Measurements from ENCODE around the gene HACD3. TPM values are rescaled to one million over a fixed set of nuclear protein-coding genes. Genes with fewer than 3 reads are reported as not detected.

HACD3 gene
- total RNA-seq, 4 donors from 2014 or later, result 103 to 172 (median 128) TPM

DNA sequence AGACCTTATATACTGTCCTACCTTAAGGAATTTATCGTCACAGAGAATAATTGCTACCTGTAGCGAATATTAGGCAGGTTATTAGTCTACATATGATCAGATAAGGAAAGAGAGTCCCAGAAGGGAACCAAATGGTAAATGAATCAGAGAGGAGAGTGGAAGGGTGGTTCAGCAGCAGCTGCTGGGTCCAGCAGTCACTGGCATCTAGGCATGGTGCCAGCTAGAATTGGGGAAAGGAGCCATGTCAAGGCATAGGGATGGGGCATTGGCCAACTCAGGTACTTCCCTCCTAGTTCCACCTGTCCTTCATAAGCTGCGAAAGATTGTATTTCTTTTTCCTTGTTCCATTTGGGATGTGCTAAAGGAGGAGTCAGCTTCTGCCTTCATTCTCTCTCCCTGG is 23.4 kb downstream of the HACD3 start:
- TF ChIP-seq POLR2A (IDR thresholded peaks at IDR 0.05), result no peak
- TF ChIP-seq, protein P1, sequence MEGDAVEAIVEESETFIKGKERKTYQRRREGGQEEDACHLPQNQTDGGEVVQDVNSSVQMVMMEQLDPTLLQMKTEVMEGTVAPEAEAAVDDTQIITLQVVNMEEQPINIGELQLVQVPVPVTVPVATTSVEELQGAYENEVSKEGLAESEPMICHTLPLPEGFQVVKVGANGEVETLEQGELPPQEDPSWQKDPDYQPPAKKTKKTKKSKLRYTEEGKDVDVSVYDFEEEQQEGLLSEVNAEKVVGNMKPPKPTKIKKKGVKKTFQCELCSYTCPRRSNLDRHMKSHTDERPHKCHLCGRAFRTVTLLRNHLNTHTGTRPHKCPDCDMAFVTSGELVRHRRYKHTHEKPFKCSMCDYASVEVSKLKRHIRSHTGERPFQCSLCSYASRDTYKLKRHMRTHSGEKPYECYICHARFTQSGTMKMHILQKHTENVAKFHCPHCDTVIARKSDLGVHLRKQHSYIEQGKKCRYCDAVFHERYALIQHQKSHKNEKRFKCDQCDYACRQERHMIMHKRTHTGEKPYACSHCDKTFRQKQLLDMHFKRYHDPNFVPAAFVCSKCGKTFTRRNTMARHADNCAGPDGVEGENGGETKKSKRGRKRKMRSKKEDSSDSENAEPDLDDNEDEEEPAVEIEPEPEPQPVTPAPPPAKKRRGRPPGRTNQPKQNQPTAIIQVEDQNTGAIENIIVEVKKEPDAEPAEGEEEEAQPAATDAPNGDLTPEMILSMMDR (IDR thresholded peaks at IDR 0.05), result no peak
- H3K4me3 ChIP-seq (replicated peaks in 1 of 3), result no peak overlapping the region
- H3K9me3 ChIP-seq, result no peaks in the 10 kb centered on the region
- H3K4me1 ChIP-seq, result peaks cover 6 to 7% of the 10 kb centered on the region in 2 donors
- intact Hi-C loops (cut with DNase I), result no loop called here
- H3K27me3 ChIP-seq, result no peaks in the 10 kb centered on the region
- no peak overlapping the region for H3K27ac ChIP-seq
- WGBS, 2 donors, result 96 to 97% methylated on average over 3 of the region's 3 CpGs
- peaks cover 5 to 8% of the 10 kb centered on the region in 2 donors for H3K36me3 ChIP-seq
- DNase-seq, result no peak

DNA sequence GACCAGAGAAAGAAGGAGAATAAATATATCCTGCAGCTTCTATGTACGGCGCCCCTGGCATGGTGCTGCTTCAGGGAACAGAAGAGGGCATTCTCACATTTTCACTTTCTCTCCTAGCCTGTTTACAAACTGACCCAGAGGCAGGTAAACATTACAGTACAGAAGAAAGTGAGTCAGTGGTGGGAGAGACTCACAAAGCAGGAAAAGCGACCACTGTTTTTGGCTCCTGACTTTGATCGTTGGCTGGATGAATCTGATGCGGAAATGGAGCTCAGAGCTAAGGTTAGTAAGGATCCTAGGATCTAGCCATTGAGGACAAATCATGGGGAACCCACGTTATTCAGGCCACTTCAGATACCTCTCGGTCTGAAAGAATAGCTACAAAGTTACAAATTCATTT is 26.4 kb downstream of the HACD3 start:
- H3K4me3 ChIP-seq (replicated peaks in 1 of 3), result no peak overlapping the region
- H3K27ac ChIP-seq, result no peak overlapping the region
- no peaks in the 10 kb centered on the region for H3K27me3 ChIP-seq
- no peak for DNase-seq
- no peaks in the 10 kb centered on the region for H3K4me1 ChIP-seq
- intact Hi-C loops (cut with DNase I), result no loop called here
- peaks cover 7 to 8% of the 10 kb centered on the region in 2 donors for H3K36me3 ChIP-seq
- WGBS, 2 donors, result 95% methylated on average over 7 of the region's 7 CpGs
- no peaks in the 10 kb centered on the region for H3K9me3 ChIP-seq
- no peak for TF ChIP-seq POLR2A (IDR thresholded peaks at IDR 0.05)
- TF ChIP-seq, protein P1 (IDR thresholded peaks at IDR 0.05), result no peak

DNA sequence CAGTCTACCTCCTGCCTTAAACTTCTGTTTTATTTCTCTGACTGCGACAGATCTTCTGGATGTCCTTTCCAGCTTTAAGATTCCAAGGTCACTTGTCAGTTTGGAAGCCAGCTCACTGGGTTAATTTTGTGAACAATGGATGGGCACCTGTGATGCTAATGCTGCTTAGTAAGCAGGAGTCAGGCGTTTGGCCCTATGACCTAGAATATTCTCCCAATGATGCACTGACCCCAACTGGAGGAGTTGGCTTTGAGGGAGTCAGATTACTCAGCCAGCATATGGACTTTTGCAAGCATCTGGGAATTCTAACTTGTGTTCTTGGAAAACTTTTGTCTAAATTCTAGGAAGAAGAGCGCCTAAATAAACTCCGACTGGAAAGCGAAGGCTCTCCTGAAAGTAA is 28.1 kb downstream of the HACD3 start:
- no peak overlapping the region for H3K4me3 ChIP-seq (replicated peaks in 1 of 3)
- no peaks in the 10 kb centered on the region for H3K4me1 ChIP-seq
- DNase-seq, result no peak
- H3K27ac ChIP-seq, result no peak overlapping the region
- peaks cover 8 to 9% of the 10 kb centered on the region in 2 donors for H3K36me3 ChIP-seq
- TF ChIP-seq POLR2A (IDR thresholded peaks at IDR 0.05), result no peak
- TF ChIP-seq, protein P1 (IDR thresholded peaks at IDR 0.05), result no peak
- intact Hi-C loops (cut with DNase I), result no loop called here
- H3K27me3 ChIP-seq, result no peaks in the 10 kb centered on the region
- WGBS, 2 donors, result 91 to 98% methylated on average over 5 of the region's 5 CpGs
- H3K9me3 ChIP-seq, result no peaks in the 10 kb centered on the region

DNA sequence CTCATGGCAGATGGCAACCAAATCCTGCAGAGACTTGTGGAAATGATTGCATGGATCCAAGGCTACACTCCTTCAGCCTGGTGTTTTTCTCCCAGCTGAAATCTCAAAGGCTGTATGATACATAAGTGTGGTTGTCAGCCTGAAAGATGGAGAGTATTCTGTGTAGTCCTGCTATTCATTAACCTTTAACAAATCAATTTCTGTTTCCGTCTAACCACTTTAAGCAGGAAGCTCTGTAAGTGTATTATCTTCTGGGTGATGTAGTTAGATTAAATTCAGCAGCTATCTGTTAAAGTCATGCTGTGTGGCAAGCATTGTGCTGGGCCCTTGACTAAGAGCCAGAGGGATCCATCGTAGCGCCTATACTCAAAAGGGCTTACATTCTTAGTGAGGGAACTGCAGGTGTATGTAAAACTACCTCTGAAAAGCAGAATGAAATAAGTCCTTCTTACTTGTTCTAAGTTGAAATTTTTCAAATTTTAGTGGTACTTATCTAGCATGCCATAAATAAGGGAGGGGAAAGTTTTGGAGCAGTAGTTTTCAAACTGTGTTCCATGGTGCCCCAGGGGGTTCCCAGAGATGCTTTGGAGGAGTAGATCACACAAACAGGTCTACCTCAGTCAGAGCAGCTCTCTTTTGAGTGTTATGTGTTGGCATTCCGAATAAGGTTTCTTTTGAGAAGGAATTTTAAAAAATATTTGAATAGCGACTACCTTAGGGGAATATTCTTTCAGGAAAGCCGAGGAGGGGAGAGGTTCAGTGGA is 28.9 kb downstream of the HACD3 start:
- TF ChIP-seq POLR2A (IDR thresholded peaks at IDR 0.05), result no peak
- TF ChIP-seq, protein P1 (IDR thresholded peaks at IDR 0.05), result no peak
- no peak overlapping the region for H3K4me3 ChIP-seq (replicated peaks in 1 of 3)
- no peaks in the 10 kb centered on the region for H3K4me1 ChIP-seq
- intact Hi-C loops (cut with DNase I), result no loop called here
- H3K27me3 ChIP-seq, result no peaks in the 10 kb centered on the region
- no peak overlapping the region for H3K27ac ChIP-seq
- DNase-seq, result no peak
- 96 to 97% methylated on average over 6 of the region's 6 CpGs for WGBS, 2 donors
- H3K36me3 ChIP-seq, result peaks cover 12 to 14% of the 10 kb centered on the region in 2 donors
- H3K9me3 ChIP-seq, result no peaks in the 10 kb centered on the region

DNA sequence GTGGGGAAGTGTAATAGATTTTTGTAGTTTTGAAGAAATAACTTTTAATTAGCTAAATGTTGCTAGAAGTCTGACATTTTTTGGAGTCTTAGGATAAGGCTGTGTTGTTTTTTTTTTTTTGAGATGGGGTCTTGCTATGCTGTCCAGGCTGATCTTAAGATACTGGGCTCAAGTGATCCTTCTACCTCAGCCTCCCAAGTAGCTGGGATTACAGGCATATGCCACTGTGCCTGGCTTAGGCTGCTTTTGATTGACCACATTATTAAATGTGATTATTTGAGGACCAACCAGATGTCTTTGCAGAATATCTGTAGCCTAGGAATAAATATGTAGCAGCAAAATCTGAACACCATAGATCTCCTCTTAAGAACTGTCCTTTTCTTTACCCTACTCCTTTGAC is 29.7 kb downstream of the HACD3 start:
- H3K4me1 ChIP-seq, result no peaks in the 10 kb centered on the region
- intact Hi-C loops (cut with DNase I), result no loop called here
- no peaks in the 10 kb centered on the region for H3K9me3 ChIP-seq
- H3K27ac ChIP-seq, result no peak overlapping the region
- DNase-seq, result no peak
- H3K4me3 ChIP-seq (replicated peaks in 1 of 3), result no peak overlapping the region
- peaks cover 17 to 22% of the 10 kb centered on the region in 2 donors for H3K36me3 ChIP-seq
- TF ChIP-seq, protein P1 (IDR thresholded peaks at IDR 0.05), result no peak
- no peak for TF ChIP-seq POLR2A (IDR thresholded peaks at IDR 0.05)
- H3K27me3 ChIP-seq, result no peaks in the 10 kb centered on the region
